ENCODE results near the gene HDLBP. TPM values are rescaled to one million over a fixed set of nuclear protein-coding genes. Genes with fewer than 3 reads are reported as not detected.

The HDLBP gene
- total and polyA plus RNA-seq, 10 donors = 46.1 to 333 (median 244) TPM

- TF ChIP-seq POLR2A (IDR thresholded peaks at IDR 0.05) (no peak), POLR2AphosphoS5 (IDR thresholded peaks at IDR 0.05) (no peak)
- TF ChIP-seq, protein P1, sequence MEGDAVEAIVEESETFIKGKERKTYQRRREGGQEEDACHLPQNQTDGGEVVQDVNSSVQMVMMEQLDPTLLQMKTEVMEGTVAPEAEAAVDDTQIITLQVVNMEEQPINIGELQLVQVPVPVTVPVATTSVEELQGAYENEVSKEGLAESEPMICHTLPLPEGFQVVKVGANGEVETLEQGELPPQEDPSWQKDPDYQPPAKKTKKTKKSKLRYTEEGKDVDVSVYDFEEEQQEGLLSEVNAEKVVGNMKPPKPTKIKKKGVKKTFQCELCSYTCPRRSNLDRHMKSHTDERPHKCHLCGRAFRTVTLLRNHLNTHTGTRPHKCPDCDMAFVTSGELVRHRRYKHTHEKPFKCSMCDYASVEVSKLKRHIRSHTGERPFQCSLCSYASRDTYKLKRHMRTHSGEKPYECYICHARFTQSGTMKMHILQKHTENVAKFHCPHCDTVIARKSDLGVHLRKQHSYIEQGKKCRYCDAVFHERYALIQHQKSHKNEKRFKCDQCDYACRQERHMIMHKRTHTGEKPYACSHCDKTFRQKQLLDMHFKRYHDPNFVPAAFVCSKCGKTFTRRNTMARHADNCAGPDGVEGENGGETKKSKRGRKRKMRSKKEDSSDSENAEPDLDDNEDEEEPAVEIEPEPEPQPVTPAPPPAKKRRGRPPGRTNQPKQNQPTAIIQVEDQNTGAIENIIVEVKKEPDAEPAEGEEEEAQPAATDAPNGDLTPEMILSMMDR (IDR thresholded peaks at IDR 0.05 in 8 of 11, conservative IDR thresholded peaks at IDR 0.05 in 3 of 11) = no peak
- Histone ChIP-seq H3K27ac (no peak overlapping the region), H3K9me3 (no peaks in the 10 kb centered on the region), H3K27me3 (replicated peaks in 1 of 7) (no peaks in the 10 kb centered on the region), H3K4me1 (no peaks in the 10 kb centered on the region), H3K4me3 (no peak overlapping the region), H3K36me3 (no peaks in the 10 kb centered on the region)
- intact Hi-C loops (cut with DNase I; ENCODE audit: low total_unique reads) = no loop called here
- whole genome bisulfite sequencing, 5 donors = 82 to 93% (median 89%) methylated on average over 6 of the region's 6 CpGs
- no peak for DNase-seq
These were observed 107.8 kb downstream of the HDLBP start for GRCh38 chr2:241207641-241208040.

DNA sequence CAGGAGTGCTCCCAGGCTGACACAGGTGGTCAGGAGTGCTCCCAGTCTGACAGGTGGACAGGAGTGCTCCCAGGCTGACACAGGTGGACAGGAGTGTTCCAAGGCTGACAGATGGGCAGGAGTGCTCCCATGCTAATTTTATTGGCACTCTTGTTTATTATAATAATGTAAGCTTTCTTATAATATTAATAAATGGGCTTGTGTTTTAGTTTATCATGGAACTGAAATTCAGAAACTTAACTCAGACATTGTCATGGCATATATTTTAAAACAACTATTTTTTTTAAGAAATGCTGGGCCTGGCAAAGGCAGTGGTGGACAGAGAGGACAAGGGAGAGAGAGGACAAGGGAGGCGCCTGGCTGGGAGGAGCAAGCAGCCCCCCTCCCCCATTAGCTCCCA lies 108.3 kb downstream of the HDLBP start:
- intact Hi-C loops (cut with DNase I; ENCODE audit: low total_unique reads) = no loop called here
- 86 to 93% (median 88%) methylated on average over 1 of the region's 1 CpG for WGBS, 5 donors
- TF ChIP-seq POLR2A (IDR thresholded peaks at IDR 0.05) = no peak
- no peak for TF ChIP-seq POLR2AphosphoS5 (IDR thresholded peaks at IDR 0.05)

DNA sequence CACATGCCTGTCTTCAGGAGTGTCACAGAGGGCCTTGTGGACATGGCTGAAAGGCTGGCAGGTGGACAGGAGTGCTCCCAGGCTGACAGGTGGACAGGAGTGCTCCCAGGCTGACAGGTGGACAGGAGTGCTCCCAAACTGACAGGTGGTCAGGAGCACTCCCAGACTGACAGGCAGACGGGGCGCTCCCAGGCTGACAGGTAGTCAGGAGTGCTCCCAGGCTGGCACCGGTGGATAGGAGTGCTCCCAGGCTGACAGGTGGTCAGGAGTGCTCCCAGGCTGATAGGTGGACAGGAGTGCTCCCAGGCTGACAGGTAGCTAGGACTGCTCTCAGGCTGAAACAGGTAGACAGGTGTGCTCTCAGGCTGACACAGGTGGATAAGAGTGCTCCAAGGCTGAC lies 110.4 kb downstream of the HDLBP start:
- DNase-seq = no peak
- H3K27ac ChIP-seq = no peak overlapping the region
- WGBS, 5 donors = 94 to 100% (median 100%) methylated on average over 1 to 3 of the region's 3 CpGs
- H3K36me3 ChIP-seq = no peaks in the 10 kb centered on the region
- H3K9me3 ChIP-seq = no peaks in the 10 kb centered on the region
- H3K27me3 ChIP-seq (replicated peaks in 1 of 7) = no peaks in the 10 kb centered on the region
- no peak overlapping the region for H3K4me3 ChIP-seq
- no peaks in the 10 kb centered on the region for H3K4me1 ChIP-seq
- TF ChIP-seq, protein P1 (IDR thresholded peaks at IDR 0.05 in 8 of 11, conservative IDR thresholded peaks at IDR 0.05 in 3 of 11) = no peak
- TF ChIP-seq POLR2AphosphoS5 (IDR thresholded peaks at IDR 0.05) (no peak), POLR2A (IDR thresholded peaks at IDR 0.05) (no peak)
- intact Hi-C loops (cut with DNase I; ENCODE audit: low total_unique reads) = no loop called here

More for the DNA sequence above, 108.3 kb downstream of the HDLBP start:
- Histone ChIP-seq H3K4me1 (no peaks in the 10 kb centered on the region), H3K27me3 (replicated peaks in 1 of 7) (no peaks in the 10 kb centered on the region), H3K9me3 (no peaks in the 10 kb centered on the region), H3K4me3 (no peak overlapping the region), H3K27ac (no peak overlapping the region), H3K36me3 (no peaks in the 10 kb centered on the region)
- no peak for DNase-seq

DNA sequence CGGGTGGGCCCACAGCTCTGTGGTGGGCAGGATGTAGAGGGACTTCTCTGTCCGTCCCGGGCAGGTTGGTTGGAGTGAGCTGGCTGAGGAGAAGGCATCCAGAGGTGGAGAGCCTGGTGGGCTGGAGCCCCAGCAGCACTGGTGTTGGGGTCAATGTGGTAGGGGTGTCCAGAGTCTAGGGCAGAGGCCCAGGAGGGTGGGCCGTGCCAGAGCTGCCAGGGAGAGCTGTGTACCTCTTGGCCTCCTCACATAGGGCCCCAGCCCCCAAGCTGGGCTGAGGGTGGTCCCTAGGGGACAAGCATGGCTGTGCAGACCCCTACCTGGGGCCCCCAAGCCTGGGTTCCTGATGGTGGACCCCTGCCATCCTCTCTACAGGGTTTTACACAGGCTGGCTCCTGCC lies 111.0 kb downstream of the HDLBP start:
- no peak for DNase-seq
- Histone ChIP-seq H3K27ac (no peak overlapping the region), H3K27me3 (replicated peaks in 1 of 7) (no peaks in the 10 kb centered on the region), H3K36me3 (no peaks in the 10 kb centered on the region), H3K9me3 (no peaks in the 10 kb centered on the region), H3K4me1 (no peaks in the 10 kb centered on the region), H3K4me3 (no peak overlapping the region)
- intact Hi-C loops (cut with DNase I; ENCODE audit: low total_unique reads) = no loop called here
- TF ChIP-seq, protein P1 (IDR thresholded peaks at IDR 0.05 in 8 of 11, conservative IDR thresholded peaks at IDR 0.05 in 3 of 11) = no peak
- TF ChIP-seq POLR2A (IDR thresholded peaks at IDR 0.05) (no peak), POLR2AphosphoS5 (IDR thresholded peaks at IDR 0.05) (no peak)
- 55 to 73% (median 63%) methylated on average over 3 to 4 of the region's 4 CpGs for WGBS, 5 donors

GRCh38 chr2:241204010-241204384 lies 111.5 kb downstream of the HDLBP start:
- no peak for DNase-seq

More at GRCh38 chr2:241204010-241204384, 111.5 kb downstream of the HDLBP start:
- Histone ChIP-seq H3K9me3 (no peaks in the 10 kb centered on the region), H3K4me1 (no peaks in the 10 kb centered on the region), H3K4me3 (no peak overlapping the region), H3K36me3 (no peaks in the 10 kb centered on the region), H3K27ac (no peak overlapping the region), H3K27me3 (replicated peaks in 1 of 7) (no peaks in the 10 kb centered on the region)
- intact Hi-C loops (cut with DNase I; ENCODE audit: low total_unique reads) = no loop called here
- 88 to 93% (median 90%) methylated on average over 8 to 10 of the region's 10 CpGs for WGBS, 5 donors
- TF ChIP-seq POLR2A (IDR thresholded peaks at IDR 0.05) (no peak), POLR2AphosphoS5 (IDR thresholded peaks at IDR 0.05) (no peak)
- TF ChIP-seq, protein P1 (IDR thresholded peaks at IDR 0.05 in 8 of 11, conservative IDR thresholded peaks at IDR 0.05 in 3 of 11) = no peak

Data from spleen (tissue), 11 donors.